HG03575 (cell line): Measurements from ENCODE around the gene FCGR3A.
A peak's percentile ranks its signal among the peaks of the same experiment; 100 is the strongest.
"Not testable (repeated sequence)": the region's sequence is repeated elsewhere in the genome, so short reads cannot be mapped to it uniquely, and the experiment has no call there.

Experiments
- ATAC-seq: cut with Tn5 transposase; IDR thresholded peaks from one replicate; pipeline ENCODE4 v1.9.1; 2021; ENCODE audit not compliant: unreplicated experiment, insufficient number of reproducible peaks, low FRiP score; ENCODE audit errors: extremely low read depth

FCGR3A gene

DNA sequence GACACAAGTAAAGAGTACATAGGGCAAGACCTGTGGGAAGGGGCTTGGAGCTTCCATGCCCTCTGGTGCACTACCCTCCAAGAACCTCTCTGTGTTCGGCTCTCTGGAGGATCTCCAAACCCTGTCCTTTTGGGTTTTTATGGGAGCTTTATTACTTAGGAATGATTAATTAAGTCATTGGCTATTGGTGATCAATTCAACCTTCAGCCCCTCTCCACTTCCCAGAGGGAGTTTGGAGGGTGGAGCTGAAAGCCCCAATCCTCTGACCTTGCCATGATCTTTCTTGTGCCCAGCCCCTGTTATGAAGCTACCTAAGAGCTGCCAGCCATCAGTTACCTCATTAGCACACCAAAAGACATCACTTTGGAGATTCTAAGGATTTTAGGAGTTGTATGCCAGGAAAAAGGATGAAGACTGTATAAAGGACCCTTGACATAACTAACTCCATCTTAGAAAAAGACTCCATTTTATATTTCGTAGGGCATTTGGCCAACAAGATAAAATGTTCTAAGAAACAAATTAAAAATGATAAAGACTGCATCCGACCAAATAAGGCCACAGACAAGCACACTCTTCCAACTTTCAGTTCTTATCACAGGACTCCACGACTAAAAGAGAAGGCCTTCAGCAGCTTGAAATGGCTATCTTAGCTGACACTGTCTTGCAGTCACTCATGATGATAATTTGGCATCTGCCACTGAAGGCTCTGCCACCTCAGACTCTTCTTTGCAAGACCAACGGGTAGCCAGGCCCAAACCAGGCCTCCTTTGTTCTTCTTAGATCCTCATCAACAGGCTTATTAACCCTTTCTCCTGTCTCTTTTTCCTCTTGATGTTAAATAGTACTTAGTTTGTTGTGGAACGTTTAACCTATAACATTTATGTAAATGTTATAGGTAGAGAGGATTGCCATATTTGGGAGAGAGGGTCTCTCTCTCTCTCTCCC, 8.2 kb upstream of the FCGR3A start:
- not testable (repeated sequence) for ATAC-seq

DNA sequence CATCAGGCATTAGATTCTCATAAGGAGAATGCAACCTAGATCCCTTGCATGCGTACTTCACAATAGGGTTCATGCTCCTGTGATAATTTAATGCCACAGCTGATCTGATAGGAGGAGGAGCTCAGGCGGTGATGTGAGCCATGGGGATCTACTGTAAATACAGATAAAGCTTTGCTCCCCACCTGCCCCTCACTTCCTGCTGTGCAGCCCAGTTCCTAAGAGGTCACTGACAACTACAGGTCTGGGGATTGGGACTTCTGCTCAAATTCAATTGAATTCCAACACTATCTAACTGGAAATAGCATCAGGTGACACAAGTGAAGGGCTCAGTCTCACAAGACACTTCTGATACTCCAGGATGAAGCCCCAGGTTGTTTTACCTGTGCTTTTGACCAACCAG, 7.4 kb upstream of the FCGR3A start:
- ATAC-seq = not testable (repeated sequence)

DNA sequence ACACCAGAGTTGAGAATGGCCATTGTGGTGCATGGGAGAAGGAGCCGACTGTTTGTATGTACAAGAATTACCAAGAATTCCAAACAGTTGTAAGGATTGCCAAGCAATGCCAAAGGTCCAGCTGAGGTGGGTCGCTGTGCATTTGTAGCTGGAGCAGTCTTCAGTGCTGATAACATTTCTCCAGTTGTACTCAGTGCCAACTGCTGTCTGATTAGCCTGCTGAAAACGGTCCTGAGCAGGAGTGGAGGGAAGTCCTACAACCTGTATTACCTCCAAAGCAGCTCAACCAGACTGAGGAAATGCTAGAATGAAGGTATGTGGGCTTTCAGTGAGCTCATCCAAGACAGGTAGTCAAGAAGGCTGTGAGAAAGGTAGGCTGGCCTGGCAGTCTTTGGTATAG, 6.5 kb upstream of the FCGR3A start:
- ATAC-seq = not testable (repeated sequence)

DNA sequence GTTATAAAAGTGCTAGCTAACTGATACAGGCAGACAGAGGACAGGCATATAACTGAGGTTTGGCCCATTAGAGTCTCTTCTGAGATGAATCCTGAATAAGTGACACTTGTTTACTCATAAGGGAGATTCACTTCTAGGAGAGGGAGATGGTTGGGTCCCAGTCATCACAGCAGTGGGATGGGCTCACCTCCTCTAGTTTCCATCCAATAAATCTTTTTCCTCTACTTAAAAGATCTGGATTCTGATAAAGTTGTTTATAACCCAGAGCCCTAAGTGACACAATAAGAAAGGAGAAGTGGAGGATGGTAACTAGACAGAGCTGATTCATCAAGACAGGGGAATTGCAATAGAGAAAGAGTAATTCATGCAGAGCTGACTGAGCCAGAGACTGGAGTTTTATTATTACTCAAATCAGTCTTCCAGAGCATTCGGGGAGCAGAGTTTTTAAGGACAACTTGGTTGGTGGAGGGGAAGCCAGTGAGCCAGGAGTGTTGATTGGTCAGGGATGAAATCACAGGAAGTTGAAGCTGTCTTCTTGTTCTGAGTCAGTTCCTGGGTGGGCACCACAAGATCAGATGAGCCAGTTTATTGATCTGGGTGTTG, 5.3 kb upstream of the FCGR3A start:
- ATAC-seq = not testable (repeated sequence)

DNA sequence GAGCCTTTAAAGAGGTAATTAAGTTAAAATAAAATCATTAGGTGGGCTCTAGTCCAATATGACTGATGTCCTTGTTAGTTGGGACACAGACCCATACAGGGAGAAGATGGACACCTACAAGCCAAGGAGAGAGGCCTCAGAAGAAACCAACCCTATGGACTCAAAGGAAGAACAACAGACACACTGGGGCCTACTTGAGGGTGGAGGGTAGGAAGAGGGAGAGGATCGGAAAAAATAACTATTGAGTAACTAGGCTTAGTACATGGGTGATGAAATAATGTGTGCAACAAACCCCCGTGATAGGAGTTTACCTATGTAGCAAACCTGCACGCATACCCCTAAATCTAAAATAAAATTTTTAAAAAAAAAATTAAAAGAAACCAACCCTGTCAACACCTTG, 4.7 kb upstream of the FCGR3A start:
- ATAC-seq = not testable (repeated sequence)

DNA sequence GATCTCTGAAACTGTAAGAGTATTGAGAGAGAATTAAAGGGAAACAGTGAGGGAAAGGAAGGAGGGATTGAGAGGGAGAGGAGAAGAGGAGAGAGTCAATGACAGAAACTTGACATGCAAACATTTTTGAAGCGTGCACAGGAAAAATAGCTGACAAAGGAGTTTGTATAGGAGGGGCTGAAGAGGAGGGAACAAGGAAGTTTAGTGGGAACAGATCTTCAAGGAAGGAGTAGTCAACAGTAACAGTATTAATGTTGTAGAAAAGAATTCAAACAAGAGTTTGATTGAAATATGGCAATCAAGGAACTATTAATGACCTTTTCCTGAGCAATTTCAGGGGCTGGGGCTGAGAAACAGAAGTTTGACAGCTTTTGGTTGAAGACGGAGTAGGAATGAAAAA, 4.0 kb upstream of the FCGR3A start:
- ATAC-seq = not testable (repeated sequence)

DNA sequence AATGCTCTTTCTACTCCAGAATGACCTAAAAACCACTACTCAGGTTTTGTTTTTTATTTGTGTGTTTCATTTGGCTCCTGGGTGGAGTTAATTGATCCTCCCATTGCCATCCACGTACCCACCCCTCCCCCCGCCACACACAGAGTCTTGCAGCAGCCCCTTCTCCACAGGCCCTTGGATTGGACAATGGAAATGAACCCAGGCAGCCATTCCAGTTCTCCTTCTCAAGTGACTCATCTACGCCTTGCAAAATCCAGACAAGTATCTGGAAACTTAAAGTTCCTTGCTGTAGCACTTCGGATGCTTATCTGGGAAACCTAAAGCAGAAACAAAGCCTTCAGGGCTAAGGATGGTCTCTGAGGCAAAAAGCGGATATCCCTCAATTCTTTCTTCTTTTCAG, 1.3 kb upstream of the FCGR3A start:
- ATAC-seq = not testable (repeated sequence)

DNA sequence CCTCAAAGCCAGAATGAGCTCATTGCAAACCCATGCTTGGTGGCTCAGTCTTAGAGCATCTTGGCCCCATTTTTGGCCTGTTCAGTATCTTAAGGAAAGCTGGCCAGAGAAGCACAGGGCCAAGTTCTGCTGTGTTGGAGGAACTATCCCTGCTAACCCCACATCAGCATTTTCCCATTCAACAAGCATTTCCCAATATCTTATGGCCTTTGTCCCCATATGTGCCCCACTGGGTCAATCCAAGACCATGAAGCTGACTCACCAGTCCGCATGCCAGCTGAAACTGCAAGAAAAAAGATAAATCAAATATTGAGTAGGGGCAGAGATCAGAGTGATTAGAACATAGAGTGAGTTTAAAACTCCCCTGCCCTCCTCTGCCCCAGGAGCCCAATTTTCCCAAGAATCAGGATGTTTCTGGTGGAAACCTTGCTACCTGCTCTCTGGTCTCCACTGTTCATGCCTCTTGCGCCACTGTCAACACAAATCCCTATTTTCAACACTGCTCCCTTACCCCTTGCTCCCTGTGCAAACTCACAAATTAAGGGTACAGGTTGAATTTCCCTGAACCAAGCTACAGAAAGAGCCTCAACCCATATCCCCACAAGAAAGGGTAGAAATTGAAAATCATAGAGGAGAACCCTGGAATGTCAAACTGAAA, 740 bp downstream of the FCGR3A start:
- ATAC-seq = not testable (repeated sequence)

DNA sequence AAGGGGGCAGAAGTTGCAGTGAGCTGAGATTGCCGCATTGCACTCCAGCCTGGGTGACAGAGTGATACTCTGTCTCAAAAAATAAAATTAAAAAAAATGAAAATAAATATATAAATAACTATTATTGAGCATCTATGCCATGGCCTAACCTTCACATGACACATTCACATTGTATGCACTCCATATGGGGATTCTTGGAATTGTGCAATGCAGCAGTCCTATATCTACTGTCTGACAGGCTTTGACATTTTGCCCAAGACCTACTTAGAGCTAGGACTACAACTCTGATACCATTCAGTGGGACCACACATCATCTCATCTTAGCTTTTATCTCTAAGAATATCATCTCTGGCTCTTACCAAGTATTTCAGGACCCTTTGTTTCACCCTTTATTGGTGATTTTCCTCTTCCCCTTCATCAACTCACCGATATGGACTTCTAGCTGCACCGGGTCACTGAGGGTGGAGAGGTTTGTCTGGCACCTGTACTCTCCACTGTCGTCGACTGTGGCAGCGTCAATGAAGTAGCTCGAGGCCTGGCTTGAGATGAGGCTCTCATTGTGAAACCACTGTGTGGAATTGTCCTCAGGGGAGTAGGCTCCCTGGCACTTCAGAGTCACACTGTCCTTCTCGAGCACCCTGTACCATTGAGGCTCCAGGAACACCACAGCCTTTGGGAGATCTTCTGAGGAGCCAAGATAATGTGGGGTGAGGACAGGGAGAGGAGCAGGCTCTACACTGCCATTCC, 1.4 kb downstream of the FCGR3A start:
- not testable (repeated sequence) for ATAC-seq

DNA sequence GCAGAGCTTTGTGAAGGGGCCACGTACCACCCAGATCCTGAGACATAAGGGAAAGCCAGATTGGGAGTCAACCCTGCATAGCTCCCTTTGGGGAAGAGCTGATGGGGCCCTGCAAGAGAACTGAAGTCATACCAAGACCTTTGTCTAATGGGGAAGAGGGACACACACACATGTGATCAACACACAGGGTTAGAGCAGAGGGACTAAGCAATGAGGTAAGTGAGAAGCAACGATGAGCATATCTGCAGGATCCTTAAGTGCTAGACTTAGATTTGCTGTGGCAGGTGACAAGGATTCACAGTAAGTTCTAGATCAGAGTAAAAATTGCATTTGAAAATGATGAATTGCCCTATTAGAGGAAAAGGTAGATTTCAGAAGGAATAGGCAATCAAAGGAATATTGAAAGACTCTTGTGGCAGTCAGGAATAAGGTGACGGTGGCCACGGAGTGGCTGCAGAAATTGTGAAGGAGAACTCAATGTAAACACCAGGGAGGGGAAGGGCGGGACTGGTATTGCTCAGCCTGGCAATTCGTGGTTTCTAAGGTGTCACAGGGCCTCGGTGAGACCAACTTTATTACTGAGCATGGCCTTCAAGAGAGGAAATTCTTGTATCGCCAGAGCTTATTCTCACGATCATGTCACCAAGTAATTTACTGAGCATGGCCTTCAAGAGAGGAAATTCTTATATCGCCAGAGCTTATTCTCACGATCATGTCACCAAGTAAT, 4.5 kb downstream of the FCGR3A start:
- ATAC-seq = not testable (repeated sequence)

DNA sequence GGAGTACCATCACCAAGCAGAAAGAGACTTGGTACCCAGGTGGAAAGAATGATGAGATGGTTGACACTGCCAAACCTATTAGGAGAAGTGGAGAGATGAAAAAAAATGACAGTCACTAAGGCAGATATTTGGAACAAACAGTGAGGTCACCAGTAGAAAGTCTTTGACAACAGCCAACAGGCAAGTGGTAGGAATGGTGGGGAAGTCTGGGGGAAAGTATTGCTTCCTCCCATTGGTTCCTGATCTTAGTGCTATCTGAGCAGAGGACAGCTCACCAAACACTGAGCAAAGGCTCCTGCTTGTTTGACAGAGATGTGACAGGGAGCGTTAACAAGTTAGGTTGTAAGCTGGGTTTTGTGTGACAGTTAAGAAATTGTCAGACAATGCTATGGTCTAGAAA, 6.5 kb downstream of the FCGR3A start:
- ATAC-seq = not testable (repeated sequence)

DNA sequence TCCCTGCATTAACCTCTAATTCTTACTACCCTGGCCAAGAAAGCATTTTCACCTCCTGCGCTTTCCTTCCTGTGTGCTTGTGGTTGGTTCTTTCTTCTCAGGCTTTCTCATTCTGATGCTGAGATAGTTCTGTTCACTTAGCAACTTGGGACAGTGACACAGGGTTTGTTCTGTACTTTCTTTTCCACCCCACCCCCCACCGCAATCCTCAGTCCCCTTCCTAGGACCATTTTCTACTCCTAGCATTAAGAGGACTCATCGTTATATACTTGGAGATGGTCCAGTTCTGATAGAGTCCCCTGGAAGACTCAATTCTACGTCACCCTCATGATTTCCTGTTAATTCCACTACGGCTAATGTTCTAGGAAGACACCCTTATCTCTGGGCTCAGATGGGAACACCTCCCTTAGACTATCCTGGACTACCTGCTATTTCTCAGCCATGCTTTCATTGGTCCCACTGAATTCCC, 7.5 kb downstream of the FCGR3A start:
- ATAC-seq = not testable (repeated sequence)

DNA sequence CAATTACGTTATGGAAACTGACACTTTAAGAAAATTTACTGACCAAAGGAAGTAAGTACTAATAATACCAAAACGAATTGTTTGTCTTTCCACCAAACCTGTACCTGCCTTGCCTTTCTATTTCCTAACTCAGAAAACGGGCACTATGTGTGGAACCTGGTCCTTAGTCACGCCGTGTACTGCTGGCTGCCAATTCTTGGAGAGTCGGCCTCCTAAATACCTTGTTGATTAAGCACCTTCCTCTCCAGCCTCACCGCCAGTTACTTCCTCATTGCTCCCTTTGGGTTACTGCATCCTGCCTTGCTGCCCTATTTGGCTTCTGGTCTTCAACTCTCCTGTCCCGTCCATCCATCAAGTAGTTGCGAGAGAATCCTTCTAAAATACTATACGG, 9.1 kb downstream of the FCGR3A start:
- not testable (repeated sequence) for ATAC-seq

DNA sequence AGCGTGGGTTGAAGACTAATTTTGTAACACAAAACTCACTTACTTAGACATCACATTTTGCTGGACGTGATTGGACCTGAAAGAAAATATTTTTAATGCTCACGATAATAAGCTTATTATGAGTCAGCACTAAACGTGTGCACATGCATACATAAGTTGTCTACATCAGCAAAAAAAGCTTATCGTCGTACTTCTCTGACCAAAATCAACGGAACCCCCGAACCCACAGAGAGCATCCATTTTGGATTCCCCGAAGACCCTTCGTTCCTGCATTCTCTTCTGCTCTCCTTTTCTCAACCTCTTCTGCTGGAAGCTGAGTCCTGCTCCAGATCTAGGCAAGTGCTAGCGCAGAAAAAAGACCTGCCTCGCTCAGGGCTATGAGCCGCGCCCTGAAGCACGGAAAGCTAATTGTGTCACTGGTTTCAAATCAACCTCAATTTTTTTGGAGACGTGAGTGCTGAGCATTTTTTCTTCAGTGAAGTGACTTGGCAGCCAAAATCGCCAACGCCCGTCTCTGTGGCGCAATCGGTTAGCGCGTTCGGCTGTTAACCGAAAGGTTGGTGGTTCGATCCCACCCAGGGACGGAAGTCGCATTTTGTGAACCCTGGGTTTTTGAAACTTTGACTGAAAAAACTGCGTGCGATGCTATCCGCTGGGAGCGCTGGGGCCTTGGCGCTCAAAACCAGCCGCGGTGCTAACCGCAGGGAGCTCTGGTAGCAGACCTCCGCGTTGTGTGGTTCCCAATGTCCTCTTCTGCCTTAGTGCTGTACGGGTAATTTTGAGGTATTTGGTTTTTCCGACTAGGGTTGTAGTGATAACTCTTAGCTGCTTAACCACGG, 9.7 kb downstream of the FCGR3A start:
- ATAC-seq = peak; percentile 28

DNA sequence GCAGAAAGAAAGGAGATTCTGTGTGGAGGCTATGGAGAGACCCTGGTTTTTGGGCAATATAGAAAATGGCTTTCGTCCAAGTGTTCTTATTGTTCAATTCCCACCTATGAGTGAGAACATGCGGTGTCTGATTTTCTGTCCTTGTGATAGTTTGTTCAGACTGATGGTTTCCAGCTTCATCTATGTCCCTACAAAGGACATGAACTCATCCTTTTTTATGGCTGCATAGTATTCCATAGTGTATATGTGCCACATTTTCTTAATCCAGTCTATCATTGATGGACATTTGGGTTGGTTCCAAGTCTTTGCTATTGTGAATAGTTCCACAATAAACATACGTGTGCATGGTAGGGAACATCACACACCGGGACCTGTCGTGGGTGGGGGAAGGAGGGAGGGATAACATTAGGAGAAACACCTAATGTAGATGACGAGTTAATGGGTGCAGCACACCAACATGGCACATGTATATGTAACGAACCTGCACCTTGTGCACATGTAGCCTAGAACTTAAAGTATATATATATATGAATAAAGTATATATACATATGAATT, 10.6 kb downstream of the FCGR3A start:
- ATAC-seq = not testable (repeated sequence)

DNA sequence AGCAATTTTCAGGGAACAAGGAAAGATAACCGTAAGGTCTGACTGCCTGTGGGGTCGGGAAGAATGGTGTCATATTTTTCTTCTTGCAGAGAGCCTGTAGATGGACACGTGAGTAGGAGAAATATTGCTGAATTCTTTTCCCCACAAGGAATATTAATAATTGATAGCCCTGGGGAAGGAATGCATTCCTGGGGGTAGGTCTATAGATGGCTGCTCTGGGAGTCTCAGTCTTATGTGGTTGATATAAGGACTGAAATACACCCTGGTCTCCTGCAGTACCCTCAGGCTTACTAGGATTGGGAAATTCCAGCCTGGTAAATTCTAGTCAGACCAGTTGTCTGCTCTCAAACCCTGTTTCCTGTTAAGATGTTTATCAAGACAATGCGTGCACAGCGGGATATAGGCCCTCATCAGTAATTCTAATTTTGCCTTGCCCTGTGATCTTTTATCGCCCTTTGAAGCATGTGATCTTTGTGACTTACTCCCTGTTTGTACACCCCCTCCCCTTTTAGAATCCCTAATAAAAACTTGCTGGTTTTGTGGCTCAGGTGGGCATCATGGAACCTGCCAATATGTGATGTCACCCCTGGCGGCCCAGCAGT, 12.4 kb downstream of the FCGR3A start:
- not testable (repeated sequence) for ATAC-seq
